CD4-positive, alpha-beta T cell treated with Interleukin-1 beta for 1 hour (primary cell): ENCODE measurements around the gene SH3PXD2A.

ENCODE experiments used
- DNase-seq, 2 donors: peaks; one replicate each; pipeline ENCODE4 v3.0.0-alpha.2; 2020 to 2022

SH3PXD2A gene

DNA sequence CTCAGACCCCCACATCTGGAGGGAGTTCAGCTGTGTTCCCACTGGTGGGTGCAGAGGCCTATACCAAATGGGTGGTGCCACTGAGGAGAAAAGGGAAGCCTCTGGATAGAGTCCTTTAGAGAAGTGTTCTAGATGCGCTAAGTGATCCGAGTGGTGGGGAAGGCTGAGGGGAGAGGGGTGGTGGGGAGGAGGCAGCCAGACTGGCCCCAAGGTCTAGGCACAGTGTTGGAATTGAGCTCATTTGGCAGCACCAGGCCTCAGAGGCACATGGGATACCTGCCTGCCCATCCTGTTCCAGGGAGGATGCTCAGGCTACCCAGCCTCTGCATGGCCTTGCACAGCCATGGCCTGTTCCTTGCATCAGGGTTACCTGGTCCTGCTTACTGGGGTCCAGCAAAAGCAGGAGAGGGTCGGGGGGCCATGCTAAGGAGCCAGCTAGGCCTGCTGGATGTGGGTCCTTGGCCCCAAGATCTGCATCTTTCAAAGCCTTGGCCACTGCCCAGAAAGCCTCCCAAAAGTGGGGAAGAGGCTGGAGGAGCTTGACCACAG, 262.3 kb downstream of the SH3PXD2A start:
- no peak for DNase-seq

DNA sequence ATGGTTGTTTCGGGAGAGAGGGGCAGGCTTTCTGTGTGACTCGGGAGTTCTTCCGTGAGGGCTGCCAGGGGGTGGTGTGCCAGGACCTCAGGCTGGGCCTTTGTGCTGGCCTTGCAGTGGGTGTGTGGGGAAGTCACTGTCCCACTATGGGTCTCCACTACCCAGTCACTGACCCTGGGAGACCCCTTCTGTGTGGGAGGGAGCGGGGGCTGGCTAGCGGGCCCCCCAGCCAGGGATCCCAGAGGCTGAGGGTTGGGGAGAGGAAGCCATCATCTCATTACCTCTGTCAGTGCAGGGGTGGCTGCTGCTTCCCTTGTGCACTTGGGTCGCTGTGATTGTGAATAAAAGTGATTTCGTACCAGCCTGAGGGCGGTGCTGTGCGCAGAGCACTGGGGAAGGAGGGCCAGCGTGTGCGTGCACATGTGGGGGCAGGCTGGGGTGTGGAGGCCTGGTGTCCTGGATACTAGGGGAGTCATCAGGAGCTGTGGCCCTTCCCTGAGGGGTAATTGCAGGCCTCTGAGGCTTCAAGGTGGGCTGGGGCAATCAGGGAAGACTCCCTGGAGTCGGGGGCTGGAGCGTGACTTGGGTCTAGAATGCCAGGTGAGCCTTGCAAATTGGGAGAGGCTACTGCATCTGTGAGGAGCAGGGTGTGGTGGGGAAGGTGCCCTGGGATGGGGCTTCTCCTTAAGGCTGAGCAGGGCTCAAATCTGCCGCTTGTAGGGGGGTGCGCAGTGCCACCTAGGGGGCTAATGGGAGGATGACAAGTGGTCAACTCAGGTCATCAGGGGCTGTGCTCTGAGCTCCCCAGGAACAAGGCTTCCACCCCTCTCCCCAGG, 263.0 kb downstream of the SH3PXD2A start:
- peak; percentile 21 to 23 for DNase-seq

DNA sequence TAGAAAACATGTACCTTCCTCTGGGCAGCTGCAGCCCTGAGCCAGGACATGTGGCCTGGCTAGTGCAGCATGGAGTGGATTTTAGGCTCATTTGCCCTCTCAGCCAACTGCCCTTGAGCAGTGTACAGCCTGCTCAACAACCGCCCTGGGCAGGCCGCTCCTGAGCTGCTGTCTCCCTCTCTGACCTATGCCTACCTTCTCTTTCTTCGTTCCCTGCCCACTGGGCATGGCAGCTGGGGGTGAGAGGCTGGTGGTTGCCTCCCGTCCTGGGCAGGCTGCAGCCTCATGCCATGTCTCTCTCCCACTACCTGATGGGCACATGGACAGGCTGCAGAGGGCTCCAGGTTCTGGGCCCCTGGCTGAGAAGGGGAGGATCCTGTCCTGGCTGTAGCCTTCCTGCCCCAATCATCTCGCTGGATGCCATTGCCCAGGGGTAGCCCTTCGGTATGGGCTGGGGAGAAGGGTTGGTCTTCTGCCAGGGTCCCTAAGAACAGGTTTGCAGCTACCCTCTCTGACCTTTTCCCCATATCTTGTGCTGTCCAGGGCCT, 264.6 kb downstream of the SH3PXD2A start:
- DNase-seq: no peak

DNA sequence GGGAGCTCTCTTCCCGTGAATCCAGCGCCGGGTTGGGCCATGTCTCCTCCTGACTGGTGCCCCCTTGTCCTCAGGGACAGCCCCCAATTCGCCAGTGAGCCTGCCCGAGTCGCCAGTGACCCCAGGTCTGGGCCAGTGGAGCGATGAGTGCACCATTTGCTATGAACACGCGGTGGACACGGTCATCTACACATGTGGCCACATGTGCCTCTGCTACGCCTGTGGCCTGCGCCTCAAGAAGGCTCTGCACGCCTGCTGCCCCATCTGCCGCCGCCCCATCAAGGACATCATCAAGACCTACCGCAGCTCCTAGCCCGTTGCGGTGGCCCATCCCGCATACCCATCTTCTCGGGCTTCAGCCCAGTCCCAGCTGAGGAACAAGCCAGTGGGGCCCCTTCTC, 265.3 kb downstream of the SH3PXD2A start:
- no peak for DNase-seq

DNA sequence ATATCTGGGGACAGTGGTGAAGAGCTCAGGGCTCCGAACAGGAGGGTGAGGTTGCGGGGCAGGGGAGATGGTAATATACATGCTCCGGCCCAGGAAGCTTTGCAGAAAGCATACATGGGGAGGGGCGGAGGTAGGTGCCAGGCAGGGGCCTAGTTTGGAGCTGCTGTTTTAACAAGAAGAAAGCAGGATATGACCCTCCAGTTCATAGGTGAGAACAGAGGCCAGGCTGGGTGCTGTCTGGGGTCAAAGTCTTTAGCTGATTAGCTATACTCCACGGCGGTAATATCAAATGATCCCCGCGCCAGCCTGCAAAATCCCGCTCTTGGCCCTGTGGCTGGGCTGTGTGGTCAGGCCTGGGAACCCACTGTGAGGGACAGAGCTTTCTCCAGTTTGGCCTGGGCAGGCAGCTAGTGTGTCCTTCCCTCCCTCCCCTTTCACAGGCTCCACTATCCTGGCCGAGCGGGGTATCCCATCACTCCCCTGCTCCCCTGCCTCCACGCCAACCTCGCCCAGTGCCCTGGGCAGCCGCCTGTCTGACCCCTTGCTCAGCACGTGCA, 266.2 kb downstream of the SH3PXD2A start:
- DNase-seq: no peak

DNA sequence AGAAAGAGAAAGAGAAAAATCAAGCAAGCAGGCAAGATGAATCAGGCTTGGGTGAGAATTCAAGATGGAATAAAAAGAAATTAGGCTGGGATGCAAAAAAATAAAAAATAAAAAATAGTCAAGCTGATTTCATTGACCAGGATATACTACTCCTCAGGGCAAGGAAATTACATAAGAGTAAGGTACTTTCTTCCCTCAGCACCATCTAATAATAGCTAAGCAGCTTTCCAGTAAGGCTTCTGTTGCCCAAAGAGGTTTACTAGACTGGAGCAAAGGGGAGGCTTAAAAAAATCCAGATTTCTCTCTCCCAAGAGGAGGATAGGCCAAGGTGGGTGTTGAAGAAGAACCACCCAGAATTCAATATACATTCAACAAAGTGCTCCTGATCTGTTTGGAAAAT, 268.3 kb downstream of the SH3PXD2A start:
- DNase-seq: no peak

DNA sequence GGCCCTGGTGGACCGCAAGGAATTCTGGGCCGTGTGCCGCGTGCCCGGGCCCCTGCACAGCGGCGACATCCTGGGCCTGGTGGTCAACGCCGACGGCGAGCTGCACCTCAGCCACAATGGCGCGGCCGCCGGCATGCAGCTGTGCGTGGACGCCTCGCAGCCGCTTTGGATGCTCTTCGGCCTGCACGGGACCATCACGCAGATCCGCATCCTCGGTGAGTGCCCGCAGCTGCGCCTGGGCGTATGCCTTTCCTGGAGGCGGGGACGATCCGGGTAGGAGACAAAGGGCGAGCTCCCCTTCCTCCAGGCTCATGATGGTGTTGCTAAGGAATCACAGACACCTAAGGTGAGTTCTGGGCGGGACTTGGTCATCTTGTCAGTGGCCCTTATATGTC, 270.4 kb downstream of the SH3PXD2A start:
- peak in 1 of 2 donors; percentile 11 for DNase-seq

DNA sequence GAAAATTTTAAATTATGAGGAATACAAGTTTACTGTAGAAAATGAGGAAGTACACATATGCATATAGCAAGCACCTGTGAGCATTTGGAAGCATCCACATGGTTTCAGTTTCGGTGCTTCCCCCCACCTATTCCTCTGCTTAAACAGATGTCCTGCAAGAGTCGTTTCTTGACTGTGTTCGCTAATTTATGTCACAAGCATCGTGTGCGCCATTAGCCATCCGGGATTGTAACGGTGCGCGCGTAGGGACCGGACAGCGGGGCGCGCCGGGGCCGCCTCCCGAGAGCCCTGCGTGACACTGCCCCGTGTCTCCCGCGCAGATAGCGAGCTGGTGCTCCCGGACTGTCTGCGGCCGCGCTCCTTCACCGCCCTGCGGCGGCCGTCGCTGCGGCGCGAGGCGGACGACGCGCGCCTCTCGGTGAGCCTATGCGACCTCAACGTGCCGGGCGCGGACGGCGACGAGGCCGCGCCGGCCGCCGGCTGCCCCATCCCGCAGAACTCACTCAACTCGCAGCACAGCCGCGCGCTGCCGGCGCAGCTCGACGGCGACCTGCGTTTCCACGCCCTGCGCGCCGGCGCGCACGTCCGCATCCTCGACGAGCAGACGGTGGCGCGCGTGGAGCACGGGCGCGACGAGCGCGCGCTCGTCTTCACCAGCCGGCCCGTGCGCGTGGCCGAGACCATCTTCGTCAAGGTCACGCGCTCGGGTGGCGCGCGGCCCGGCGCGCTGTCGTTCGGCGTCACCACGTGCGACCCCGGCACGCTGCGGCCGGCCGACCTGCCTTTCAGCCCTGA, 271.0 kb downstream of the SH3PXD2A start:
- peak; percentile 82 to 86 for DNase-seq

DNA sequence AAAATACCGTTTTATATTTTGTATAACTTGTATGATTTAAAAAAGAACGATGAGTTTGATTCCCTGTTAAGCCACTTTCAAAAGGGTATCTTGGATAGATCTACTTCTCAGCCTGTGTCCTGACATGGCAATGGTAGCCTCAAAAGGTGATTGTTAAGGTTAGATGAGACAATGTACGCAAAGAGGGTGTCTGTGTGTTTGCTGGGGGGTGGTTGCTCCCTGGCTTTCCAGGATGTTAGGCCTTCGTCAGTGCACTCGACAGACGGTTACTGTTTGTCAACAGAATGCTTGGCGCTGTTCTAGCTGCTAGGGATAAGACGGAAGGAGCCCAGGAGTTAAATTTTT, 271.5 kb downstream of the SH3PXD2A start:
- DNase-seq: no peak

DNA sequence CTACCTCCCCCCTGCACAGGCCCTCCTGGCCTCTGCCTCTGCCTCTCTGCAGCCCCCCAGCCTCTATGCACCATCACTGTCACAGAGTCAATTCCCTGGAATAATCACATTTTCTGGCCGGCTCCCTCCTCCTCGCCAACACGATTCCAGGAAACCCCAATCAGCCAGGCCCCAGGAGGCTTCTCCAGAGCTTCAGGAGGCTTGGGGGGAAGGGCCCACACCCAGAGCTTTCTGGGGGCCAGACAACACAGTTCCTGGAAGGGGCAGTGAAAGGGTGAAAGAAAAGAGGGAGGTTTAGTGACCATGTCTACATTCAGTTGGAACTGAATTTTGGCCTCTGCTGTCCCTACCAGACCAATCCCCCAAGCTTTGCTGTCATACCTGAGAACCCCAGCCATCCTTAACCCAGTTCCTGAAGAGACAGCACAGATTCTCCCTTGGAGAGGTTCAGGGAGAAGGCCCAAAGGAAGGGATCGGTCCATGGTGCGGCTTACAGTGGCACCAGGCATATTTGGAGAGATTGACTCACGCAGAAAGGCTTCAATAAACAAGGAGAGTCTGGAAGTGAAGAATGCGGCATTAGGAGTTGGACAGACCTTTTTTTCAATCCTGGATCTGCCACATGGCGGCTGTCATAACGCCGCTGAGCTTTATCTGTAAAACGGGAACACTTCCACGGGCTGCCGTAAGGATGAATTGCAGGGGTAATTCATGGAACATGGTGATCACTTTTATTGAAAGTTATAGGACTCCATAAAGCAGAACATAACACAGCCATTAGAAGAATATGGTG, 272.8 kb downstream of the SH3PXD2A start:
- no peak for DNase-seq

DNA sequence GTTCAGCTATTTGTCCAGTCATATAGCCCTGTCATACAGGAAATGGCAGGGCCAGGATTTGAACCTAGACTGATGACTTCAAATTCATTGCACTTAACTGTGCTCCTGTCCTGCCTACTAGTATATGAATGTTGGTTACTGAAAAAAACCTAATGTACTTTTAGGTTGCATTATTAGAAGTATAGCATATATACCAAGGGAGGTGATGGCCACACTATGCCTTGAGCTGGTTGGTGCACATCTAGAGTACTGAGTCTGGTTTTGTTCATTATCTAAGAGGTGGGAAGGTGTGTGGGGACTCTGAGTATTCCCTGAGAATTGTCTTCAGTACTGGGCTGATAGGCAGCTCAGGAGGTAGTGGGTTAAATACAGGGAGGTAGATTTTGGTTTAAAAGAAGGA, 273.9 kb downstream of the SH3PXD2A start:
- no peak for DNase-seq

DNA sequence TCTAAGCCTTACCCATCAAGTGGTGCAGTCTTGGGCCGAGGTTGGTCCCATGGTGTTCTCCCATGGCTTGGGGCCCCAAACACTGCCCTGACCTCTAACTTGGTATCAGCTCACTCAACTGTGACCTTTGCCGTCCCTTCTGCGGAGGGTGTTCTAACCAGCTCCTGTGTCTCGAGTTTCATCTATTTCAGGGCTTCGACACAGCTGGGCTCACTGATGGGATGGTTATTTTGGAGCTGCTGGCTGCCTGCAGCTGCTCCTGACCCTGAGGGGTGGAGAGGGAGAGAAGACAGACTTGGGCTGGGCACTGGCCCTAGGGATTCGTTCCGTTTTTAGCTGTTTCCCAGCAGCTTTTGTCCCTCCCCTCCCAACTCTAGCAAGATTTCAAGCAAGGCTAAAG, 274.9 kb downstream of the SH3PXD2A start:
- no peak for DNase-seq

DNA sequence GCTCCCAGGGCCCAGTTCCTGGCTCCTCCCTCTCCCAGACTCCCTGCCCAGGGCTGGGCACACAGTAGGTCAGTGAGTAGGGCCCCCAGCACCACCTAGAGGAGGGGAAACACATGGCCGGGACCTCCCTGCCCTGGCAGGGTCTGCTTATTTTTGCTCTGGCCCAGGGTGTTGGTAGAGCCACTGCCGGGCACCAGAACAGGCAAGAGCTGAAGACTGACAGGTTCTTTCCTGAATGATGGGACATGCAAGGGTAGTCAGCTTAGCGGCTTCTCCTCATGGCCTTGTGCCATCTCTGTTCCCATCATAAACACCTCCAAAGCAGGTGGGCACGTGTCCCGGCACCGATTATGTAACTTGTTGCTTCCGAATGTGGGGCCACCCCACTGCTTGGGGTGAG, 275.4 kb downstream of the SH3PXD2A start:
- no peak for DNase-seq

DNA sequence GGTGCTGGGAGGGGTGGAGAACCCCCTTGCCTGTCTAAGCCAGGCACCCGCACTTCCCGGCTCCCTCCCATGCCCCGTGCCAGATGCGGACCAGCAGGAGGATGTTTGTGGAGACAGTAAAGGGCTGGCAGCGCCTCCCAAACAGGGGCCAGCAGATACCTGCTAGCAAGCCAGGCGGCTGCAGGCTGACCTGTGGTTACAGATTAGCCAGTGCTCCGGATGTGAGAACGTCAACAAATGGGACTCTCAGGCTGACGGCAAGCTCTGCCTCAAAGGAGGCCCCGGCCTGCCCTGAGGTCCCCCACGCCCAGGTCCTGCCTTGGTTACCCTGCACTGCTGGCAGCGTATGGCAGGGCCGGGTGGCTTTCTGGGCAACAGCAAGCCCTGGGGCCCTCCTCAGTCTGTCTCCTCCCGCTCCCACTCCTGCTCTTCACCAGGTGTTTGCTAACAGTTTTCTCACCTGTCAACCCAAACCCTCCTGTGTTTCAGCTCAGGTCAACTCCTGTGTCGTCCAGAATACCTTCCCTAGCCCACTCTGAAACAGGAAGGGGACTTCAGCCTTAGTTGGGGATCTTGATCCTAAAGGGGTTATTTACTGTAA, 276.5 kb downstream of the SH3PXD2A start:
- no peak for DNase-seq

DNA sequence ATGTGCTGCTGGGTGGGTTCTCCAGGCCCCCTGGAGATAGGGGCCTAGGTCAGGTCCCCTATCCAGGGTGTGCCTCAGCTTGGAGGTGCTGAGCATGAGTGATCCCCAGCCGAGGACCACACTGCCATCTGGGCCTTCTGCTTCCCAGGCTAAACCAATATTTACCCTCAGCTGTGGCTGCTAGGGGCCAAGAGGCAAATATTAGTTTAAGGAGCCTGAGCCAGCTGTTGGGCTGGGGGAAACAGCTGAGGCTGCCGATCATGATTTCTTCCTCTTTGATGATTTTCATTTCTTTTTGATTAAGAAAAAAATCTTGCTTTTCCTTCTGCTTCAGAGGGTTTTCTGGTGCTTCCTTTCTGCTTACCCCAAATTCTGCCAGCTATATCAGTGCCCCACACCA, 278.5 kb downstream of the SH3PXD2A start:
- DNase-seq: no peak

DNA sequence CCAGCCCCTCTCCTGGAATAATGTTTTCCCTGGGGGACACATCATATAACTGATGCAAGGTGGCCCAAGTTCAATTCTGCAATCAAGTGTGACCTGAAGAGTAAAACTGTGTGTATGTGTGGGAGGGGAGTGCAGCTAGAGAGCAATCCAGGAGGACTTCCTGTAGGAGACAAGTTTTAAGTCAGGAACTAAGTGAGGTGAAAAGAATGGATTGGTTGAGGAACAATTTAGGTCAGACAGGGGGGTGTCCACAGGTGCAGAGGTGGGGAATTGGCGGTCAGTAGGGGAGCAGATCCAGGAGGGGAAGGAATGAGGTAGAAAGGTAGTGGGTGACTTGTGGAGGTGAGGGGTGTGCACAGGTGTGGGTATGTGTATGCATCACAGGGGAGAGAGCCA, 279.3 kb downstream of the SH3PXD2A start:
- DNase-seq: no peak

DNA sequence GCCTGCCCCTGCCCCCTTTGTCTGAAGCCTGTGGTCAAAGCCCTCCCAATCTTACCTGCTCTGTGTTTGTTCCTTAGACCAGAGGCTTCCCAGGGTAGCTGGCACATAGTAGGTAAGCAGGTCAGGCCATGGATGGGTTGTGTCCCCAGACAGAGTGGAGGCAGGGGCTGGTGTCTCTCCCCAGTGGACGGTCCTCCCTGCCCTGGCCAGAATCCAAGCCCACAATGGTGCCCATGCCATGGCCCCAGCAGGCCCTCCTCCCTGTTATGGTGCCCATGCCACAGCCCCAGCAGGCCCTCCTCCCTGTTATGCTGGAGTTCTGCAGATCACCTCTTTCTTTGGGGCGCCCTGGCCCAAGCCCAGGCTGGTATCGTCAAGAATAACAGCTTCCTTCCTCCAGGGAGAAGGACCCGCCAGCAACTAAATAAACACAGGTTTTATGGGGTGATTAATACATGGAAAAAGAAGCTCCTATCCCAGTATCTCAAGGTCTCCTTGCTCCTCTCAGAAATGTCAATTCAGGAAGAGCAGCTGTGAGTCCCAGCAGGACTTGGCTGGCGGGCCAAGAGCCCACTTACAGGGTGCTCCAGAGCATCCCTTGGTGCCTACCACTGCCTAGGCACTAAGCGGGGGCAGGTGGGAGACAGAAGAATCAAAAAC, 279.8 kb downstream of the SH3PXD2A start:
- no peak for DNase-seq

DNA sequence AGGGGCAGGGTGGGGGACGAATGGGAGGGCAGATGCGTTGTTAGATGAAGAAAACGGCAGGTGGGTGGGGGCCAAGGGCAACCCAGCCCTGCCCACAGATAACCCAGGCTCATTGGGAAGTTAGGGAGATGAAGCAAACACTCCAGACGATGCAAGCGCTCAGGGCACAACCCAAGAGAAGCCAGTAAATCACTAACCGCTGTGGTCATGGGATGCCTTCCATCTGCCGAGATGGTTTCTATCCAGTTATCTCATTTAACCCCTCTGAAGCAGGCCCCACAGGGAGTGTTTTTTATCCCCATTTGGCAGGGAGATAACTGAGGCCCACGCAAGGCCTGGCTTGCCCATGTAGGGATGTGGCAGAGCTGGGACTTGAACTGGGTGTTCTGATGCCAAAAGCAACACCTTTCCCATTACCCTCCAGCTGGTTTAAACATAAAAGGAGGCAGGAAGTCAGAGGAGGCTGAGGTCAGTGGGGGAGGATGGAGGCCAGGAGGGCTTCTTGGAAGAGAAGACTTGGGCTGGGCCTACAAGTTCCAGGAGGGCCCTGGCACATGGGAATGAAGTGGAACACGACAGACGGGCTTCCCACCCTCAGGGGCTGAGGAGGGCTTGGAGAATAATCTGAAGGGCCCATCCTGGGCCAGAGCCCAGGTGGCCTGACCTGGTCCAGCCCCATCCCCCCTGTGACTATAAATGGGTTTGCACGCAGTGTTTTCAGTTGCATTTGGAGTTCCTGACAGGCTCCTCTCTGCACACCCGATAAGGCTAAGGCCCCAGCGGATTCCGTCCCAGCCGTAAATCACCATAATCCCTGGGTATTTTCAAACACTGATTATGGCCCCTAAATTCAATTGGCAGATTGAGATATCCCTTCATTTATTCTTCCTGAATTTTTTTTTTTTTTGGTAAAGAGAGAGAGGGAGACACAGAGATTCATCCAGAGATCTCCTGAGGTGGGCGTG, 281.0 kb downstream of the SH3PXD2A start:
- DNase-seq: no peak

DNA sequence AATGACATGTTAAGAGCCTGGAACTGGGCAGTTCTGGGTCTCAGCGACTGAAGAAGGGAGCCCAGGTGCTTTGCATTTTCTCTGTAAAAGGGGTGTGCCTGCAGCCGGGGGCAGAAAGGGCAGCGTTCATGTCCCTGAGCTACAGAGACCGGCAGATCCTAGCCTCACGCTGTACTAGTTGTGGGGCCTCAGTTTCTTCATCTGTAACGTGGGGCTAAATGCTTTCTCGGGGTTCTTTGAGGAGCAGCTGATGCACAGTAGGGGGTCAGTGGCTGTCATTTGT, 282.2 kb downstream of the SH3PXD2A start:
- DNase-seq: no peak

DNA sequence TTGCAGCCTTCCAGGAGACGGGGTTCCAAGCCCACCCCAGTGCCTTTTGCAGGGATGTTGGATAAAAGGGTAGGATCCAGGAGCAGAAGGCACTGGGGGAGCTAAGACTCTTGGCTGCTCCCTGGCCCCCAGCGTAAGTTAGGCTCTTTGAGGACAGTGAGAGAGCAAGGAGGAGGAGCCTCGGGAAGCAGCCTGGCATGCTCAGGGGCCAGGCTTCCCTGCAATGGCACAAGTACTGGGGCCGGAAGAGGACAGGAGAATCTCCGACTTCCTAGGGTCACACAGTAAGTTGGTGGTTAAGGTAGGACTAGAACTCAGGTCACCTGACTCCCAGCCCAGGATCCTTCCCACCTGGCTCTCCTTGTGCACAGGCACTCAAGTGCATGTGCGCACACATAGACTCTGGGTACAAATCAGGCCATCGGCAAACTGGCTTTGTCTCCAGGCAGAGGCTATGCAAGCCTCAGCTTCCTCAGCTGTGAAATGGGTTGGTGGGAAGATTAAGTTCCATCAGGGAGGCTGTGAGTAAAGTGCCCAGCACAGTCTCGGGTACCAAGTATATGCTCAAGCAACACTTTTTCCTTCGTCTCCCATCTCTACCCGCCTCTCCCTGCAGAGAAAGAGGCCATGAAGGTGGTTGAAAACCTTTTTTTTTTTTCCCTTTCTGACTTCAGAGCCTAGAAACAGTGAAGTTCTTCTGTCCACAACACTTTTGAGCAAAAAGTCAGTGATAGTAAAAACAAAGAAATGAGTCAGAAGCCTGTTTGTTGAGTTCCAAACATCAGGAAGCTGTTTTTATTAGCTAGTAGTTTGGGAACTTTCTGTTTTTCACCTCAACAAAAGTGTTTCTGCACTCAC, 282.8 kb downstream of the SH3PXD2A start:
- DNase-seq: no peak
